GM12878 (cell line): ENCODE data around the gene PPP3CA. TPM values are rescaled to one million over a fixed set of nuclear protein-coding genes. Genes with fewer than 3 reads are reported as not detected.

Experiments used
- ATAC-seq: fragments of 200-7000 bp; cut with Tn5 transposase; 3 replicates; pipeline ENCODE4 v1.9.1; 2020; ENCODE audit warnings: mild to moderate bottlenecking, moderate library complexity
- BruUV-seq: library from RNA; stranded (reverse); fragments of 400-500 nt; replicated peaks from 2 replicates; lab custom pipeline; 2021; lab: Mats Ljungman, UMichigan
- CTCF ChIA-PET: fragments of 300-600 bp; sonication (Branson Sonifier 250); formaldehyde crosslinking; extraction: SDS; loops from one replicate; lab custom pipeline; 2021; ENCODE audit warnings: inconsistent platforms; lab: Yijun Ruan, JAX
- POLR2A ChIA-PET: fragments of 350-600 bp; formaldehyde crosslinking; extraction: SDS; loops from one replicate; lab custom pipeline; 2021; ENCODE audit warnings: inconsistent platforms; lab: Charles Lee
- RAD21 ChIA-PET: fragments of 300-600 bp; sonication (Branson Sonifier 250); formaldehyde crosslinking; loops from one replicate; lab custom pipeline; 2023; ENCODE audit warnings: antibody characterized with exemption; ENCODE audit not compliant: unreplicated experiment; lab: Charles Lee
- SMC1A ChIA-PET: fragments of 300-600 bp; sonication (Branson Sonifier 250); formaldehyde crosslinking; loops from one replicate; lab custom pipeline; 2023; ENCODE audit not compliant: unreplicated experiment, uncharacterized antibody; lab: Charles Lee
- DNase-seq: peaks from one replicate; pipeline ENCODE4 v3.0.0-alpha.2; 2011; ENCODE audit warnings: low read depth, low spot score
- FAIRE-seq: peaks from 3 replicates; lab custom pipeline; 2011; peaks lifted over from hg19 to GRCh38; lab: Jason Lieb, UNC
- H2AFZ ChIP-seq: 2 replicates; pipeline ENCODE4 v1.6.0; 2011; ENCODE audit warnings: low read depth, low read length, control low read depth; ENCODE audit not compliant: control insufficient read depth
- H3K27ac ChIP-seq: 2 replicates; pipeline ENCODE4 v1.5.1; 2011; ENCODE audit warnings: control low read depth; ENCODE audit not compliant: control insufficient read depth, insufficient read depth
- H3K27me3 ChIP-seq, 2 experiments: replicated peaks in 1 of 2; 2 replicates each; pipeline versions ENCODE4 v1.6.0 to v1.6.1; 2011; ENCODE audit warnings: low read length in 1 of 2; ENCODE audit not compliant: control insufficient read depth in 2 of 2, insufficient read depth in 2 of 2
- H3K36me3 ChIP-seq, 2 experiments: 2 replicates each; pipeline ENCODE4 v1.5.1; 2011; ENCODE audit warnings: low read length in 1 of 2; ENCODE audit not compliant: control insufficient read depth in 2 of 2, insufficient read depth in 2 of 2
- H3K4me1 ChIP-seq: 2 replicates; pipeline ENCODE4 v1.6.1; 2011; ENCODE audit warnings: mild to moderate bottlenecking, low read length, moderate library complexity, mixed read lengths; ENCODE audit not compliant: control insufficient read depth, insufficient read depth
- H3K4me2 ChIP-seq: 2 replicates; pipeline ENCODE4 v1.6.0; 2011; ENCODE audit warnings: control low read depth; ENCODE audit not compliant: control insufficient read depth, insufficient read depth
- H3K4me3 ChIP-seq: fragments of 200-600 bp; sonication (generic); 2 replicates; pipeline ENCODE4 v1.5.1; 2016
- H3K79me2 ChIP-seq: 2 replicates; pipeline ENCODE4 v1.6.0; 2011; ENCODE audit warnings: low read length; ENCODE audit not compliant: control insufficient read depth, insufficient read depth
- H3K9ac ChIP-seq: 2 replicates; pipeline ENCODE4 v1.8.0; 2011; ENCODE audit warnings: low read length, control low read depth, mixed read lengths; ENCODE audit not compliant: control insufficient read depth, insufficient read depth
- H3K9me3 ChIP-seq: replicated peaks from 3 replicates; pipeline ENCODE4 v1.5.1; 2011; ENCODE audit warnings: mild to moderate bottlenecking, low read length; ENCODE audit not compliant: control insufficient read depth, insufficient read depth
- H4K20me1 ChIP-seq: 2 replicates; pipeline ENCODE4 v1.6.0; 2011; ENCODE audit not compliant: control insufficient read depth, insufficient read depth
- E2F4 ChIP-seq: IDR thresholded peaks from 2 replicates; pipeline ENCODE4 v1.6.1; 2012; ENCODE audit warnings: low read depth, low read length, improper control_type of control experiment
- GABPA ChIP-seq: IDR thresholded peaks from 2 replicates; pipeline ENCODE4 v1.6.1; 2014; ENCODE audit warnings: antibody characterized with exemption, low read depth, mild to moderate bottlenecking, inconsistent platforms
- HDAC6 ChIP-seq: fragments of 200-600 bp; sonication (generic); IDR thresholded peaks from one replicate; pipeline ENCODE4 v1.8.0; 2017; ENCODE audit warnings: antibody characterized with exemption; ENCODE audit not compliant: unreplicated experiment
- MTA2 ChIP-seq: fragments of 450-650 bp; IDR thresholded peaks from 2 replicates; pipeline ENCODE4 v1.6.1; 2016; ENCODE audit warnings: low read depth, mild to moderate bottlenecking, moderate library complexity
- NFIC ChIP-seq: IDR thresholded peaks from 2 replicates; pipeline ENCODE4 v1.6.1; 2012; ENCODE audit warnings: low read depth, mild to moderate bottlenecking, inconsistent platforms, low read length, moderate library complexity
- NKRF ChIP-seq: fragments of 450-650 bp; conservative IDR thresholded peaks from 2 replicates; pipeline ENCODE4 v1.6.1; 2017; ENCODE audit warnings: mild to moderate bottlenecking, moderate library complexity
- NR2C2 ChIP-seq: IDR thresholded peaks from 2 replicates; pipeline ENCODE4 v1.6.1; 2011; ENCODE audit warnings: borderline replicate concordance, low read depth; ENCODE audit not compliant: control insufficient read depth, insufficient read length
- POLR2A ChIP-seq: IDR thresholded peaks from 2 replicates; pipeline ENCODE4 v1.6.1; 2011; ENCODE audit warnings: low read depth, mild to moderate bottlenecking, low read length
- RAD21 ChIP-seq: IDR thresholded peaks from 2 replicates; pipeline ENCODE4 v1.6.1; 2011; ENCODE audit warnings: mild to moderate bottlenecking, low read depth, low read length, moderate library complexity; ENCODE audit not compliant: insufficient read depth
- RUNX3 ChIP-seq: IDR thresholded peaks from 2 replicates; pipeline ENCODE4 v1.6.1; 2012; ENCODE audit warnings: low read length, inconsistent platforms
- SREBF1 ChIP-seq: IDR thresholded peaks from 2 replicates; pipeline ENCODE4 v1.6.1; 2012; ENCODE audit warnings: mild to moderate bottlenecking, low read length
- ZBTB33 ChIP-seq: fragments of 450-650 bp; IDR thresholded peaks from 2 replicates; pipeline ENCODE4 v1.6.1; 2017; ENCODE audit warnings: mild to moderate bottlenecking
- WGBS: methylation state at CpG from one replicate; pipeline ENCODE4 v1.1.6; 2016; ENCODE audit warnings: low lambda C conversion rate; ENCODE audit not compliant: insufficient replicate concordance, insufficient coverage; ENCODE audit errors: missing lambda C conversion rate; 5-methylcytosine and 5-hydroxymethylcytosine counted together
- in situ Hi-C: fragments of 300-500 bp; cut with MboI; formaldehyde crosslinking; loops from 9 replicates; pipeline ENCODE4 v1.14.3; 2018; ENCODE audit warnings: mixed read lengths
- intact Hi-C: fragments of 100-400 bp; cut with micrococcal nuclease; formaldehyde crosslinking; loops from one replicate; pipeline ENCODE4 v1.14.2; 2022; ENCODE audit not compliant: unreplicated experiment
- polyA plus RNA-seq, 11 experiments: library from polyadenylated mRNA; depleted of rRNA in 4 of 11; unstranded in 6 of 11; stranded (reverse) in 5 of 11; fragments of >200 nt; fragmentation: Nextera tagmentation in 4 of 11; fragmentation: Illumina TruSeq in 1 of 11; extraction: Ambion mirVana in 4 of 11; extraction: Trizol in 1 of 11; gene quantifications; 1 replicate in 1 of 11; 2 replicates in 10 of 11; pipeline versions ENCODE4 v1.2.1 to v1.2.3, GENCODE V29; 2011 to 2016; ENCODE audit warnings: inconsistent platforms in 2 of 11, missing spikeins in 2 of 11, low read depth in 1 of 11
- total RNA-seq, 4 experiments: library from RNA; depleted of rRNA in 3 of 4; stranded (reverse); fragments of >200 nt in 3 of 4; fragmentation: Illumina TruSeq in 1 of 4; extraction: Trizol in 1 of 4; gene quantifications; 2 replicates each; pipeline versions ENCODE4 v1.2.1 to v1.2.3, GENCODE V29; 2013 to 2021

Gene PPP3CA
- total and polyA plus RNA-seq, 10 of the 15 experiments (the other 5 are each of a cell fraction or from before 2014, with no cell fraction given), result 0.33 to 9.0 (median 1.0) TPM

- TF ChIP-seq NKRF, result no peak
- no peak for TF ChIP-seq NR2C2
- no peak for TF ChIP-seq RUNX3
- TF ChIP-seq POLR2A, result no peak
- TF ChIP-seq ZBTB33, result no peak
- no peak for TF ChIP-seq SREBF1
- no peak for TF ChIP-seq HDAC6
These were observed 175.0 kb downstream of the PPP3CA start (continued) for GRCh38 chr4:101172369-101172768.

- H3K27ac ChIP-seq, result no peak overlapping the region
- ChIA-PET POLR2A (no interaction called here), CTCF (interaction anchor here (0.6 to 7.2 kb wide), 7 partner anchors 8 to 1079 kb away, joined by 3 to 117 read pairs (median 4); no protein-coding TSS in a partner anchor), SMC1A (interaction anchor here (0.6 to 1.5 kb wide), 8 partner anchors 12 to 1484 kb away, joined by 3 to 7 read pairs (median 4); no protein-coding TSS in a partner anchor), RAD21 (interaction anchor here (0.7 to 5.1 kb wide), 6 partner anchors 14 to 1130 kb away, joined by 3 to 52 read pairs (median 3); no protein-coding TSS in a partner anchor)
- H3K9me3 ChIP-seq, result no peaks in the 10 kb centered on the region
- no peak overlapping the region for H2AFZ ChIP-seq
- no peaks in the 10 kb centered on the region for H3K79me2 ChIP-seq
- DNase-seq (no peak), FAIRE-seq (no peak), ATAC-seq (no peak)
- no peak overlapping the region for H3K4me2 ChIP-seq
- in situ Hi-C loops, result no loop called here
- 90% methylated on average over 3 of the region's 3 CpGs for WGBS
- intact Hi-C loops, result no loop called here
- H3K36me3 ChIP-seq, result no peaks in the 10 kb centered on the region
- BruUV-seq, result no TSS peak
- H3K9ac ChIP-seq, result no peak overlapping the region
- no peaks in the 10 kb centered on the region for H3K4me1 ChIP-seq
- H3K27me3 ChIP-seq, result no peaks in the 10 kb centered on the region
- H4K20me1 ChIP-seq, result no peaks in the 10 kb centered on the region
- no peak overlapping the region for H3K4me3 ChIP-seq
- TF ChIP-seq RAD21 (no peak), GABPA (no peak), NFIC (no peak), NR2C2 (no peak), NKRF (no peak), MTA2 (no peak), E2F4 (no peak)
These were observed 175.6 kb downstream of the PPP3CA start for GRCh38 chr4:101171747-101172146.
